Measurements from ENCODE around the gene PI4KA.

PI4KA gene

GRCh38 chr22:20805972-20806471 is 52.6 kb downstream of the PI4KA start:
- TF ChIP-seq CTCF (IDR thresholded peaks at IDR 0.05; ENCODE audit: low read depth, low read length) (no peak), EZH2phosphoT487 (IDR thresholded peaks at IDR 0.05; ENCODE audit: low read depth) (no peak)
- H4K20me1 ChIP-seq (ENCODE audit: insufficient read depth, low read length), result no peaks in the 10 kb centered on the region
- peaks cover 47% of the 10 kb centered on the region for H3K36me3 ChIP-seq (replicated peaks; ENCODE audit: low read depth, low read length)
- H3K4me1 ChIP-seq (ENCODE audit: low read length), result no peaks in the 10 kb centered on the region
- no peak overlapping the region for H3K9ac ChIP-seq (ENCODE audit: low read length)
- no peak overlapping the region for H3K4me2 ChIP-seq (ENCODE audit: low read length)
- H3K79me2 ChIP-seq (ENCODE audit: low read length), result no peaks in the 10 kb centered on the region
- no peaks in the 10 kb centered on the region for H3K27me3 ChIP-seq (ENCODE audit: low read depth, low read length)
- no peaks in the 10 kb centered on the region for H3K9me3 ChIP-seq (ENCODE audit: insufficient read depth, low read length)
- H2AFZ ChIP-seq (ENCODE audit: low read depth, low read length), result no peak overlapping the region
- no peak overlapping the region for H3K27ac ChIP-seq (ENCODE audit: low read length)
- H3K4me3 ChIP-seq (ENCODE audit: low read length), result no peak overlapping the region

GRCh38 chr22:20804650-20805049 is 54.0 kb downstream of the PI4KA start:
- Histone ChIP-seq H3K27me3 (ENCODE audit: low read depth, low read length) (no peaks in the 10 kb centered on the region), H3K79me2 (ENCODE audit: low read length) (no peaks in the 10 kb centered on the region), H4K20me1 (ENCODE audit: insufficient read depth, low read length) (no peaks in the 10 kb centered on the region), H3K4me1 (ENCODE audit: low read length) (no peaks in the 10 kb centered on the region), H3K27ac (ENCODE audit: low read length) (no peak overlapping the region), H3K36me3 (replicated peaks; ENCODE audit: low read depth, low read length) (peaks cover 44% of the 10 kb centered on the region), H2AFZ (ENCODE audit: low read depth, low read length) (no peak overlapping the region), H3K4me3 (ENCODE audit: low read length) (no peak overlapping the region), H3K9me3 (ENCODE audit: insufficient read depth, low read length) (no peaks in the 10 kb centered on the region), H3K9ac (ENCODE audit: low read length) (no peak overlapping the region), H3K4me2 (ENCODE audit: low read length) (no peak overlapping the region)
- TF ChIP-seq EZH2phosphoT487 (IDR thresholded peaks at IDR 0.05; ENCODE audit: low read depth) (no peak), CTCF (IDR thresholded peaks at IDR 0.05; ENCODE audit: low read depth, low read length) (no peak)

GRCh38 chr22:20803696-20804324 is 54.8 kb downstream of the PI4KA start:
- Histone ChIP-seq H3K4me1 (ENCODE audit: low read length) (no peaks in the 10 kb centered on the region), H4K20me1 (ENCODE audit: insufficient read depth, low read length) (no peaks in the 10 kb centered on the region), H3K27ac (ENCODE audit: low read length) (no peak overlapping the region), H3K36me3 (replicated peaks; ENCODE audit: low read depth, low read length) (peaks cover 44% of the 10 kb centered on the region), H3K27me3 (ENCODE audit: low read depth, low read length) (no peaks in the 10 kb centered on the region), H3K9me3 (ENCODE audit: insufficient read depth, low read length) (no peaks in the 10 kb centered on the region), H3K79me2 (ENCODE audit: low read length) (no peaks in the 10 kb centered on the region), H3K4me3 (ENCODE audit: low read length) (no peak overlapping the region), H2AFZ (ENCODE audit: low read depth, low read length) (no peak overlapping the region), H3K4me2 (ENCODE audit: low read length) (no peak overlapping the region), H3K9ac (ENCODE audit: low read length) (no peak overlapping the region)
- TF ChIP-seq EZH2phosphoT487 (IDR thresholded peaks at IDR 0.05; ENCODE audit: low read depth) (no peak), CTCF (IDR thresholded peaks at IDR 0.05; ENCODE audit: low read depth, low read length) (peak; percentile 44)

GRCh38 chr22:20802922-20803553 is 55.6 kb downstream of the PI4KA start:
- Histone ChIP-seq H3K36me3 (replicated peaks; ENCODE audit: low read depth, low read length) (peaks cover 48% of the 10 kb centered on the region), H3K27ac (ENCODE audit: low read length) (no peak overlapping the region), H3K79me2 (ENCODE audit: low read length) (no peaks in the 10 kb centered on the region), H4K20me1 (ENCODE audit: insufficient read depth, low read length) (no peaks in the 10 kb centered on the region), H3K4me1 (ENCODE audit: low read length) (no peaks in the 10 kb centered on the region), H3K4me3 (ENCODE audit: low read length) (no peak overlapping the region), H3K27me3 (ENCODE audit: low read depth, low read length) (no peaks in the 10 kb centered on the region), H3K4me2 (ENCODE audit: low read length) (no peak overlapping the region), H3K9me3 (ENCODE audit: insufficient read depth, low read length) (no peaks in the 10 kb centered on the region), H3K9ac (ENCODE audit: low read length) (no peak overlapping the region), H2AFZ (ENCODE audit: low read depth, low read length) (no peak overlapping the region)
- no peak for TF ChIP-seq CTCF (IDR thresholded peaks at IDR 0.05; ENCODE audit: low read depth, low read length)
